H1 (cell line): Measurements from ENCODE around the gene SLC9A2. TPM values are rescaled to one million over a fixed set of nuclear protein-coding genes. Genes with fewer than 3 reads are reported as not detected.

Experiments
- CTCF ChIA-PET: fragments of 300-600 bp; sonication (Branson Sonifier 250); formaldehyde crosslinking; loops from one replicate; lab custom pipeline; 2021; ENCODE audit not compliant: partially characterized antibody; lab: Charles Lee
- POLR2A ChIA-PET: fragments of 300-600 bp; sonication (Branson Sonifier 250); formaldehyde crosslinking; loops from one replicate; lab custom pipeline; 2021; ENCODE audit warnings: inconsistent platforms; ENCODE audit not compliant: partially characterized antibody; lab: Charles Lee
- DNase-seq, 2 experiments: peaks; one replicate each; pipeline versions ENCODE4 v3.0.0 to v3.0.0-alpha.2; 2010 to 2022; ENCODE audit warnings: low spot score in 2 of 2, low read depth in 1 of 2, mixed read lengths in 1 of 2
- FAIRE-seq: peaks from 2 replicates; lab custom pipeline; 2011; peaks lifted over from hg19 to GRCh38; lab: Jason Lieb, UNC
- H2AFZ ChIP-seq: 2 replicates; pipeline ENCODE4 v1.8.1; 2012; ENCODE audit warnings: low read length, inconsistent platforms
- H2AK5ac ChIP-seq: 2 replicates; pipeline ENCODE4 v1.6.1; 2013; ENCODE audit warnings: low read depth, low read length
- H2BK120ac ChIP-seq: replicated peaks from 2 replicates; pipeline ENCODE3; 2013; ENCODE audit warnings: low read depth, low read length, inconsistent platforms
- H2BK12ac ChIP-seq: 2 replicates; pipeline ENCODE4 v1.6.1; 2013; ENCODE audit warnings: low read depth, low read length
- H2BK15ac ChIP-seq: 2 replicates; pipeline ENCODE4 v1.6.1; 2013; ENCODE audit warnings: low read length
- H2BK20ac ChIP-seq: 2 replicates; pipeline ENCODE4 v1.6.1; 2013; ENCODE audit warnings: low read length
- H2BK5ac ChIP-seq: 2 replicates; pipeline ENCODE4 v1.6.1; 2013; ENCODE audit warnings: low read depth, low read length
- H3K14ac ChIP-seq: 2 replicates; pipeline ENCODE4 v1.6.1; 2013; ENCODE audit warnings: inconsistent platforms; ENCODE audit not compliant: insufficient read length
- H3K18ac ChIP-seq: 2 replicates; pipeline ENCODE4 v1.6.1; 2013; ENCODE audit warnings: low read length; ENCODE audit errors: extremely low read depth
- H3K23ac ChIP-seq: 2 replicates; pipeline ENCODE4 v1.6.1; 2013; ENCODE audit warnings: inconsistent platforms; ENCODE audit not compliant: insufficient read length
- H3K23me2 ChIP-seq: 2 replicates; pipeline ENCODE4 v1.6.1; 2013; ENCODE audit warnings: low read depth, low read length
- H3K27ac ChIP-seq: 2 replicates; pipeline ENCODE4 v1.6.1; 2011; ENCODE audit warnings: low read depth, low read length, inconsistent platforms
- H3K27me3 ChIP-seq, 4 experiments: replicated peaks in 1 of 4; 1 replicate in 1 of 4; 2 replicates in 3 of 4; pipeline versions ENCODE4 v1.6.1 to v1.8.1; 2011 to 2013; ENCODE audit warnings: low read length in 3 of 4, mild to moderate bottlenecking in 3 of 4, inconsistent platforms in 2 of 4, mixed read lengths in 2 of 4, moderate library complexity in 1 of 4; ENCODE audit not compliant: control insufficient read depth in 3 of 4, insufficient read depth in 3 of 4; ENCODE audit errors: extremely low read depth in 1 of 4
- H3K36me3 ChIP-seq, 4 experiments: 2 replicates each; pipeline versions ENCODE4 v1.6.1 to v1.8.1; 2011 to 2013; ENCODE audit warnings: mild to moderate bottlenecking in 4 of 4, low read length in 3 of 4, moderate library complexity in 2 of 4, control low read depth in 1 of 4, inconsistent platforms in 1 of 4; ENCODE audit not compliant: insufficient read depth in 4 of 4, control insufficient read depth in 2 of 4
- H3K4ac ChIP-seq: replicated peaks from 2 replicates; pipeline ENCODE3; 2013; ENCODE audit warnings: low read length, low read depth, mixed read lengths, inconsistent platforms; ENCODE audit not compliant: insufficient read length
- H3K4me1 ChIP-seq, 4 experiments: replicated peaks in 1 of 4; 1 replicate in 1 of 4; 2 replicates in 3 of 4; pipeline versions ENCODE4 v1.6.1 to v1.8.1; 2011 to 2013; ENCODE audit warnings: low read length in 3 of 4, inconsistent platforms in 2 of 4, mixed read lengths in 1 of 4; ENCODE audit not compliant: insufficient read depth in 4 of 4, control insufficient read depth in 3 of 4
- H3K4me2 ChIP-seq, 2 experiments: 2 replicates each; pipeline versions ENCODE4 v1.6.1 to v1.8.1; 2011 to 2013; ENCODE audit warnings: low read depth in 2 of 2, low read length in 2 of 2, control low read depth in 1 of 2, inconsistent platforms in 1 of 2, mild to moderate bottlenecking in 1 of 2; ENCODE audit not compliant: insufficient read depth in 1 of 2
- H3K4me3 ChIP-seq, 4 experiments: fragments of 200-600, 300-600 bp in 1 of 4; sonication (generic), shearing (Covaris generic), sonication (Bioruptor Twin) in 1 of 4; 2 replicates each; pipeline versions ENCODE4 v1.5.1 to v1.8.1; 2011 to 2016; ENCODE audit warnings: low read length in 4 of 4, low read depth in 3 of 4, control low read depth in 2 of 4, inconsistent platforms in 2 of 4, mild to moderate bottlenecking in 2 of 4, mixed read lengths in 1 of 4, moderate library complexity in 1 of 4; ENCODE audit not compliant: insufficient read depth in 2 of 4; ENCODE audit errors: extremely low read depth in 1 of 4
- H3K56ac ChIP-seq: replicated peaks from 2 replicates; pipeline ENCODE3; 2013; ENCODE audit warnings: low read depth, mild to moderate bottlenecking, mixed read lengths, low read length, inconsistent platforms; ENCODE audit not compliant: insufficient read length
- H3K79me1 ChIP-seq: 2 replicates; pipeline ENCODE4 v1.6.1; 2013; ENCODE audit warnings: low read depth, low read length, control low read depth
- H3K79me2 ChIP-seq, 2 experiments: 2 replicates each; pipeline versions ENCODE4 v1.6.1 to v1.8.1; 2012 to 2013; ENCODE audit warnings: low read length in 2 of 2, mild to moderate bottlenecking in 2 of 2, inconsistent platforms in 1 of 2; ENCODE audit not compliant: insufficient read depth in 2 of 2, control insufficient read depth in 1 of 2
- H3K9ac ChIP-seq, 4 experiments: replicated peaks in 1 of 4; 1 replicate in 1 of 4; 2 replicates in 3 of 4; pipeline versions ENCODE4 v1.6.1 to v1.8.1; 2011 to 2013; ENCODE audit warnings: low read depth in 3 of 4, low read length in 3 of 4, control low read depth in 2 of 4, mild to moderate bottlenecking in 2 of 4, moderate library complexity in 2 of 4, inconsistent platforms in 1 of 4; ENCODE audit errors: extremely low read depth in 1 of 4
- H3K9me3 ChIP-seq, 2 experiments: 2 replicates each; pipeline versions ENCODE4 v1.6.1 to v1.8.1; 2012 to 2013; ENCODE audit warnings: mild to moderate bottlenecking in 2 of 2, moderate library complexity in 2 of 2, control low read depth in 1 of 2, inconsistent platforms in 1 of 2, low read depth in 1 of 2, low read length in 1 of 2, mixed read lengths in 1 of 2; ENCODE audit not compliant: insufficient read depth in 2 of 2
- H4K20me1 ChIP-seq, 2 experiments: replicated peaks in 1 of 2; 2 replicates each; pipeline versions ENCODE3 to v1.8.1; 2011 to 2013; ENCODE audit warnings: inconsistent platforms in 2 of 2, low read length in 2 of 2, mild to moderate bottlenecking in 1 of 2; ENCODE audit not compliant: insufficient read depth in 2 of 2, control insufficient read depth in 1 of 2
- H4K5ac ChIP-seq: 2 replicates; pipeline ENCODE4 v1.6.1; 2013; ENCODE audit warnings: low read length, low read depth, mixed read lengths, inconsistent platforms; ENCODE audit not compliant: insufficient read length
- H4K8ac ChIP-seq: 2 replicates; pipeline ENCODE4 v1.8.0; 2013; ENCODE audit warnings: mild to moderate bottlenecking, moderate library complexity, low read length, inconsistent platforms; ENCODE audit not compliant: insufficient read depth; ENCODE audit errors: extremely low read depth
- H4K91ac ChIP-seq: replicated peaks from 2 replicates; pipeline ENCODE3; 2013; ENCODE audit warnings: low read length, mixed read lengths, inconsistent platforms; ENCODE audit not compliant: insufficient read length
- CTCF ChIP-seq, 3 experiments: IDR thresholded peaks; 1 replicate in 2 of 3; 2 replicates in 1 of 3; pipeline versions ENCODE4 v1.5.1 to v1.6.1; 2011; ENCODE audit warnings: low read length in 3 of 3, mild to moderate bottlenecking in 3 of 3, inconsistent platforms in 2 of 3, low read depth in 1 of 3, moderate library complexity in 1 of 3; ENCODE audit not compliant: insufficient read depth in 1 of 3; ENCODE audit errors: control extremely low read depth in 1 of 3
- RAD21 ChIP-seq, 2 experiments: IDR thresholded peaks in 1 of 2; conservative IDR thresholded peaks in 1 of 2; 2 replicates each; pipeline ENCODE4 v1.6.1; 2011; ENCODE audit warnings: low read depth in 2 of 2, low read length in 2 of 2, improper control_type of control experiment in 1 of 2, inconsistent platforms in 1 of 2, mild to moderate bottlenecking in 1 of 2, moderate library complexity in 1 of 2
- TCF12 ChIP-seq: IDR thresholded peaks from 2 replicates; pipeline ENCODE4 v1.6.1; 2011; ENCODE audit warnings: low read depth, mild to moderate bottlenecking, low read length
- WGBS, 2 experiments: shearing (Covaris generic) in 1 of 2; methylation state at CpG; one replicate each; pipeline versions ENCODE4 v1.1.6 to v1.1.7; 2013 to 2015; ENCODE audit warnings: low lambda C conversion rate in 2 of 2, mixed read lengths in 2 of 2, inconsistent platforms in 1 of 2, low coverage in 1 of 2, missing lambda C conversion rate in 1 of 2; ENCODE audit not compliant: insufficient replicate concordance in 2 of 2, insufficient coverage in 1 of 2, insufficient read length in 1 of 2; ENCODE audit errors: extremely low coverage in 1 of 2, missing lambda C conversion rate in 1 of 2; 5-methylcytosine and 5-hydroxymethylcytosine counted together
- polyA plus RNA-seq, 7 experiments: library from polyadenylated mRNA; depleted of rRNA in 3 of 7; stranded (reverse) in 5 of 7; unstranded in 2 of 7; fragments of >200 nt in 5 of 7; fragments of 200-250 nt in 2 of 7; gene quantifications; 1 replicate in 5 of 7; 2 replicates in 1 of 7; 4 replicates in 1 of 7; pipeline versions ENCODE4 v1.2.1 to v1.2.3, GENCODE V29; 2011 to 2013; ENCODE audit warnings: missing spikeins in 2 of 7, mixed read lengths in 2 of 7
- total RNA-seq: library from RNA; stranded (reverse); fragmentation: NEBNext Ultra II Directional; extraction: Animal tissue kit (Norgen Biotek cat#: 25700); gene quantifications from 2 replicates; pipeline ENCODE4 v1.2.1, GENCODE V29; 2021

Gene SLC9A2
- total and polyA plus RNA-seq, 2 of the 8 experiments (the other 6 are each of a cell fraction or from before 2014, with no cell fraction given), result 0.06 to 0.13 TPM

- ChIA-PET CTCF (interaction anchor here (0.6 to 2.0 kb wide), 5 partner anchors 11 to 138 kb away, joined by 3 to 8 read pairs (median 3); partner anchors contain the start of gene SLC9A4), POLR2A (no interaction called here)
- no peak overlapping the region for H4K8ac ChIP-seq
- H3K36me3 ChIP-seq, result no peaks in the 10 kb centered on the region
- no peak overlapping the region for H2BK12ac ChIP-seq
- H4K20me1 ChIP-seq, result no peaks in the 10 kb centered on the region
- no peak overlapping the region for H3K14ac ChIP-seq
- no peaks in the 10 kb centered on the region for H3K23me2 ChIP-seq
- H3K4me2 ChIP-seq, result no peak overlapping the region
- peak; percentile 20 to 36; a peak in 3 of 4 replicates for TF ChIP-seq RAD21 (IDR thresholded peaks at IDR 0.05 in 1 of 2, conservative IDR thresholded peaks at IDR 0.05 in 1 of 2; ENCODE audit: low read depth in 2 of 2, low read length in 2 of 2)
- no peak for TF ChIP-seq TCF12
- peak in 1 of 3 experiments; percentile 10; a peak in 1 of 4 replicates for TF ChIP-seq CTCF (IDR thresholded peaks at IDR 0.05; ENCODE audit: control extremely low read depth in 1 of 3, insufficient read depth in 1 of 3, low read depth in 1 of 3, low read length in 3 of 3)
- H2AK5ac ChIP-seq, result no peak overlapping the region
- no peak overlapping the region for H2AFZ ChIP-seq
- H3K79me1 ChIP-seq, result no peaks in the 10 kb centered on the region
- H3K4me3 ChIP-seq, result no peak overlapping the region
- H2BK20ac ChIP-seq, result no peak overlapping the region
- 72% methylated on average over 6 of the region's 6 CpGs; no CpG with 5 or more reads in 1 of the 2 experiments for WGBS, 2 experiments
- no peaks in the 10 kb centered on the region for H3K4me1 ChIP-seq
- no peak overlapping the region for H3K23ac ChIP-seq
- H2BK5ac ChIP-seq, result no peak overlapping the region
- DNase-seq (no peak), FAIRE-seq (no peak)
- no peak overlapping the region for H3K9ac ChIP-seq
- H3K27me3 ChIP-seq, result no peaks in the 10 kb centered on the region
- H3K27ac ChIP-seq, result no peak overlapping the region
- no peak overlapping the region for H3K56ac ChIP-seq
- no peak overlapping the region for H4K91ac ChIP-seq
- no peak overlapping the region for H3K18ac ChIP-seq
- no peaks in the 10 kb centered on the region for H3K79me2 ChIP-seq
- no peaks in the 10 kb centered on the region for H3K9me3 ChIP-seq
- H2BK15ac ChIP-seq, result no peak overlapping the region
- no peak overlapping the region for H2BK120ac ChIP-seq
- H4K5ac ChIP-seq, result no peak overlapping the region
- H3K4ac ChIP-seq, result no peak overlapping the region
Observed at GRCh38 chr2:102599486-102599885, 19.9 kb upstream of the SLC9A2 start.
